ENCODE measurements around the gene ZNF70.

Gene ZNF70

DNA sequence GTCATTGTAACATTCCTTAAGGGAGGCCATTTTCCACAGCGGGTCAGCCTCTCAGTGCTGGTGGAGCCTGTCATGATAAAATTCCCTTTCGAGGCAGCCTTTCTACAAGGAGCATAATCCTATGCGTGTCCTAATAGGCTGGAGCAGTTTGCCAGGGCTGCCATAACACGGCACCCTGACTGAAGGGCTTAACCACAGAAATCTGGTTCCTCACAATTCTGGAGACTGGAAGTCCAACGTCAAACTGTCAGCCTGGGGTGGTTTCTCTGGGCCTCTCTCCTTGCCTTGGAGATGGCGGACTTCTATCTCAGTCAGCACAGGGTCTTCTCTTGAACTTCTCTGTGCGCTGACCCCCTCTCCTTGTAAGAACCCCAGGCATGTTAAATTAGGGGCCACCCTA is 61.5 kb downstream of the ZNF70 start:
- DNase-seq: no peak

All from stimulated activated naive CD4-positive, alpha-beta T cell treated with Interleukin-2 at 50 U/mL for 16 hours (primary cell).